Loucy (cell line): ENCODE results near the gene GSE1.

Source experiments
- CTCF ChIP-seq: fragments of 200-600 bp; sonication (generic); conservative IDR thresholded peaks from 2 replicates; pipeline ENCODE4 v1.5.1; 2014; ENCODE audit warnings: mild to moderate bottlenecking, antibody characterized with exemption, low read length
- EZH2phosphoT487 ChIP-seq: fragments of 200-600 bp; IDR thresholded peaks from 2 replicates; pipeline ENCODE4 v1.6.1; 2018; ENCODE audit warnings: antibody characterized with exemption, mild to moderate bottlenecking, moderate library complexity, borderline replicate concordance

GRCh38 chr16:85718682-85719081 is 105.6 kb downstream of the GSE1 start:
- TF ChIP-seq CTCF = peak; percentile 69
- TF ChIP-seq EZH2phosphoT487 = no peak
